HepG2 (cell line): ENCODE data around the gene GNG7. TPM values are rescaled to one million over a fixed set of nuclear protein-coding genes. Genes with fewer than 3 reads are reported as not detected.

Source experiments
- ATAC-seq: fragments of 200-7000 bp; cut with Tn5 transposase; 3 replicates; pipeline ENCODE4 v1.9.1; 2020; ENCODE audit warnings: mild to moderate bottlenecking, moderate library complexity
- BruUV-seq: library from RNA; stranded (reverse); fragments of 400-500 nt; replicated peaks from 2 replicates; lab custom pipeline; 2021; lab: Mats Ljungman, UMichigan
- CTCF ChIA-PET: fragments of 300-600 bp; formaldehyde crosslinking; extraction: SDS; loops from one replicate; lab custom pipeline; 2021; ENCODE audit warnings: low total read pairs, inconsistent platforms, low intra/inter-chr PET ratio; lab: Yijun Ruan, JAX
- POLR2A ChIA-PET: fragments of 350-600 bp; sonication (Branson Sonifier 250); formaldehyde crosslinking; loops from one replicate; lab custom pipeline; 2020; ENCODE audit warnings: antibody characterized with exemption, inconsistent platforms; lab: Yijun Ruan, JAX
- DNase-seq: peaks from one replicate; pipeline ENCODE4 v3.0.0-alpha.2; 2015; ENCODE audit warnings: low spot score
- FAIRE-seq: peaks from 3 replicates; lab custom pipeline; 2011; peaks lifted over from hg19 to GRCh38; lab: Jason Lieb, UNC
- H2AFZ ChIP-seq: one replicate; pipeline ENCODE4 v1.6.1; 2011; ENCODE audit warnings: low read length, inconsistent platforms
- H3K27ac ChIP-seq: fragments of 300-600 bp; 3 replicates; pipeline ENCODE4 v1.8.0; 2011; ENCODE audit warnings: mixed run types, mild to moderate bottlenecking, mixed read lengths, low read length, inconsistent platforms; ENCODE audit not compliant: insufficient read depth; ENCODE audit errors: extremely low read length
- H3K27me3 ChIP-seq, 2 experiments: fragments of 200-600 bp in 1 of 2; 2 replicates in 1 of 2; 3 replicates in 1 of 2; pipeline versions ENCODE4 v1.6.0 to v1.8.0; 2011; ENCODE audit warnings: low read length in 2 of 2, mild to moderate bottlenecking in 2 of 2, moderate library complexity in 2 of 2, inconsistent platforms in 1 of 2; ENCODE audit not compliant: insufficient read depth in 2 of 2, control insufficient read depth in 1 of 2
- H3K36me3 ChIP-seq, 2 experiments: fragments of 200-600 bp in 1 of 2; replicated peaks in 1 of 2; 2 replicates in 1 of 2; 3 replicates in 1 of 2; pipeline versions ENCODE4 v1.5.1 to v1.8.0; 2011; ENCODE audit warnings: low read length in 2 of 2, inconsistent platforms in 1 of 2; ENCODE audit not compliant: insufficient read depth in 2 of 2, control insufficient read depth in 1 of 2
- H3K4me1 ChIP-seq: 2 replicates; pipeline ENCODE4 v1.5.1; 2012; ENCODE audit warnings: low read length, inconsistent platforms; ENCODE audit not compliant: insufficient read depth
- H3K4me2 ChIP-seq: 2 replicates; pipeline ENCODE4 v1.6.0; 2011; ENCODE audit warnings: low read depth, low read length, inconsistent platforms
- H3K4me3 ChIP-seq, 3 experiments: fragments of 200-600 bp in 1 of 3; sonication (generic), shearing (Covaris generic) in 1 of 3; replicated peaks in 1 of 3; 2 replicates each; pipeline ENCODE4 v1.5.1; 2011 to 2016; ENCODE audit warnings: low read length in 3 of 3, inconsistent platforms in 2 of 3, low read depth in 2 of 3, mild to moderate bottlenecking in 2 of 3, control low read depth in 1 of 3, mixed read lengths in 1 of 3; ENCODE audit not compliant: insufficient read depth in 1 of 3
- H3K79me2 ChIP-seq: one replicate; pipeline ENCODE4 v1.6.1; 2011; ENCODE audit warnings: low read length, inconsistent platforms; ENCODE audit not compliant: insufficient read depth
- H3K9ac ChIP-seq: 2 replicates; pipeline ENCODE4 v1.6.0; 2011; ENCODE audit warnings: mild to moderate bottlenecking, low read depth, low read length, inconsistent platforms; ENCODE audit not compliant: insufficient read depth
- H3K9me3 ChIP-seq: 2 replicates; pipeline ENCODE4 v1.5.1; 2012; ENCODE audit warnings: mild to moderate bottlenecking, low read length
- H4K20me1 ChIP-seq: 2 replicates; pipeline ENCODE4 v1.6.0; 2011; ENCODE audit warnings: inconsistent platforms, mild to moderate bottlenecking, low read length, moderate library complexity; ENCODE audit not compliant: insufficient read depth
- CEBPB ChIP-seq: IDR thresholded peaks from 2 replicates; pipeline ENCODE4 v1.6.1; 2011; ENCODE audit warnings: low read depth, low read length, improper control_type of control experiment, borderline replicate concordance
- FOXJ3 ChIP-seq: sonication (generic); formaldehyde crosslinking; IDR thresholded peaks from 2 replicates; pipeline ENCODE4 v1.4.0; 2020; ENCODE audit warnings: missing genetic modification reagents, mild to moderate bottlenecking, borderline replicate concordance
- WGBS: methylation state at CpG from one replicate; pipeline ENCODE4 v1.1.6; 2017; ENCODE audit warnings: low lambda C conversion rate; 5-methylcytosine and 5-hydroxymethylcytosine counted together
- in situ Hi-C: cut with HindIII; loops from 2 replicates; pipeline ENCODE4 v1.10.0; 2017; ENCODE audit warnings: low pct_unique_long_range_greater_than_20kb; ENCODE audit not compliant: extremely low pct_ligation_motif_present
- intact Hi-C: fragments of 100-400 bp; cut with micrococcal nuclease; formaldehyde crosslinking; loops from one replicate; pipeline ENCODE4 v1.10.0; 2022; ENCODE audit not compliant: unreplicated experiment
- polyA plus RNA-seq, 8 experiments: library from polyadenylated mRNA; depleted of rRNA in 3 of 8; stranded (reverse) in 7 of 8; unstranded in 1 of 8; fragments of >200 nt; fragmentation: Illumina TruSeq in 4 of 8; extraction: Trizol in 4 of 8; gene quantifications; 2 replicates each; pipeline versions ENCODE4 v1.2.1 to v1.2.3, GENCODE V29; 2011 to 2016; ENCODE audit warnings: low read depth in 4 of 8, missing spikeins in 1 of 8, mixed read lengths in 1 of 8; ENCODE audit not compliant: insufficient read depth in 1 of 8
- total RNA-seq, 5 experiments: library from RNA; depleted of rRNA; stranded (reverse); fragments of >200 nt; fragmentation: Illumina TruSeq; extraction: Trizol; gene quantifications; 2 replicates each; pipeline ENCODE4 v1.2.3, GENCODE V29; 2016; ENCODE audit warnings: low read depth in 1 of 5
- TF ChIP-seq, protein P1 (sequence below): sonication (generic); formaldehyde crosslinking; IDR thresholded peaks from 2 replicates; pipeline ENCODE4 v1.4.0; 2020; ENCODE audit warnings: mild to moderate bottlenecking, missing genetic modification reagents

GNG7 gene
- total and polyA plus RNA-seq, 2 of the 13 experiments (the other 11 are each of a cell fraction or from before 2014, with no cell fraction given) = 1.4 to 3.3 TPM

GRCh38 chr19:2584002-2584401 is 118.5 kb downstream of the GNG7 start:
- no peak for ATAC-seq
- WGBS = 70% methylated on average over 5 of the region's 5 CpGs
- Histone ChIP-seq H3K27me3 (no peaks in the 10 kb centered on the region), H2AFZ (no peak overlapping the region), H3K4me1 (peaks cover 38% of the 10 kb centered on the region), H3K36me3 (no peaks in the 10 kb centered on the region), H3K9ac (no peak overlapping the region), H4K20me1 (no peaks in the 10 kb centered on the region), H3K4me2 (no peak overlapping the region), H3K79me2 (no peaks in the 10 kb centered on the region), H3K4me3 (no peak overlapping the region), H3K27ac (no peak overlapping the region), H3K9me3 (peaks cover 9% of the 10 kb centered on the region; the same call in 1 of the 2 replicates)
- POLR2A ChIA-PET = interaction anchor here (1.2 kb wide), 1 partner anchor 108 kb away, joined by 3 read pairs; the partner anchor contains the start of gene GADD45B
- CTCF ChIA-PET = no interaction called here
- FAIRE-seq = no peak
- intact Hi-C loops (no loop called here), in situ Hi-C loops (no loop called here)
- no TSS peak for BruUV-seq
- TF ChIP-seq, protein P1, sequence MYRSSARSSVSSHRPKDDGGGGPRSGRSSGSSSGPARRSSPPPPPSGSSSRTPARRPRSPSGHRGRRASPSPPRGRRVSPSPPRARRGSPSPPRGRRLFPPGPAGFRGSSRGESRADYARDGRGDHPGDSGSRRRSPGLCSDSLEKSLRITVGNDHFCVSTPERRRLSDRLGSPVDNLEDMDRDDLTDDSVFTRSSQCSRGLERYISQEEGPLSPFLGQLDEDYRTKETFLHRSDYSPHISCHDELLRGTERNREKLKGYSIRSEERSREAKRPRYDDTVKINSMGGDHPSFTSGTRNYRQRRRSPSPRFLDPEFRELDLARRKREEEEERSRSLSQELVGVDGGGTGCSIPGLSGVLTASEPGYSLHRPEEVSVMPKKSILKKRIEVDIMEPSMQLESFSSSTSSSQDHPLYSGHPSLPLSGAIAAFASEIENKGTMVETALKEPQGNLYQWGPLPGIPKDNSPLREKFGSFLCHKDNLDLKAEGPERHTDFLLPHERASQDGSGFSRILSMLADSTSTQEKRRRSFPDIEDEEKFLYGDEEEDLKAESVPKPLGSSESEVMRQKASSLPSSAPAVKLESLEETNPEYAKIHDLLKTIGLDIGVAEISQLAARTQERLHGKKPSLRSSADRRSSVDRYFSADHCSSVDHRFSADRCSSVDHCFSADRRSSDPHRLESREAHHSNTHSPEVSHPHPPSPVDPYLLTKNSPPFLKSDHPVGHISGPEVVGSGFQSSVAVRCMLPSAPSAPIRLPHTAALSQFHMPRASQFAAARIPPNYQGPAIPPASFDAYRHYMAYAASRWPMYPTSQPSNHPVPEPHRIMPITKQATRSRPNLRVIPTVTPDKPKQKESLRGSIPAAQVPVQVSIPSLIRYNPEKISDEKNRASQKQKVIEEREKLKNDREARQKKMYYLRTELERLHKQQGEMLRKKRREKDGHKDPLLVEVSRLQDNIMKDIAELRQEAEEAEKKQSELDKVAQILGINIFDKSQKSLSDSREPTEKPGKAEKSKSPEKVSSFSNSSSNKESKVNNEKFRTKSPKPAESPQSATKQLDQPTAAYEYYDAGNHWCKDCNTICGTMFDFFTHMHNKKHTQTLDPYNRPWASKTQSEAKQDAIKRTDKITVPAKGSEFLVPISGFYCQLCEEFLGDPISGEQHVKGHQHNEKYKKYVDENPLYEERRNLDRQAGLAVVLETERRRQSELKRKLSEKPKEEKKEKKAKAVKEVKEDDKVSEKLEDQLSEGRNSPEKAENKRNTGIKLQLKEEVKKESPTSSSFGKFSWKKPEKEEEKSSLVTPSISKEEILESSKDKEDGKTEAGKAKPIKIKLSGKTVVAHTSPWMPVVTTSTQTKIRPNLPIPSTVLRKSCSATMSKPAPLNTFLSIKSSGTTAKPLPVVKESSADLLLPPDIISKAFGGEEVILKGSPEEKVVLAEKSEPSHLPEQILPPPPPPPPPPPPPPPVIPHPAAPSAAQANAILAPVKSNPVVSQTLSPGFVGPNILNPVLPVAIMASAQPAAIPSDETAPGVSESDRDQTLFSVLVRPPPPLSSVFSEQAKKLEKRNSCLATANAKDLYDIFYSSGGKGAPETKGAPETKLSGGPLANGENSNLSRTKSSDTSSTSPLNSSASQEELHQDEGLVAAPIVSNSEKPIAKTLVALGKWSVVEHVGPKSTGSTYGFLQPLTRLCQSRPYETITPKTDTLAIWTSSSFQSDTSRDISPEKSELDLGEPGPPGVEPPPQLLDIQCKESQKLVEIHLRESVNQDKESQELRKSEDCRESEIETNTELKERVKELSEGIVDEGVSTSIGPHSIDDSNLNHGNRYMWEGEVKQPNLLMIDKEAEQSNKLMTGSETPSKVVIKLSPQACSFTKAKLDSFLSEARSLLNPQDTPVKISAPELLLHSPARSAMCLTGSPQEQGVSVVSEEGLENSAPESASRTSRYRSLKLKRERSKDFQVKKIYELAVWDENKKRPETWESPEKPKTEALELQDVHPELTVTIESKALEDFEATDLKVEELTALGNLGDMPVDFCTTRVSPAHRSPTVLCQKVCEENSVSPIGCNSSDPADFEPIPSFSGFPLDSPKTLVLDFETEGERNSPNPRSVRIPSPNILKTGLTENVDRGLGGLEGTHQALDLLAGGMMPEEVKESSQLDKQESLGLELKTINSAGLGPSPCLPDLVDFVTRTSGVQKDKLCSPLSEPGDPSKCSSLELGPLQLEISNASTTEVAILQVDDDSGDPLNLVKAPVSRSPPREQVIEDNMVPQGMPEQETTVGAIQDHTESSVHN (CRISPR knock-in tag) = no peak
- TF ChIP-seq FOXJ3 (CRISPR knock-in tag) = no peak
- 0 out of 2 replicates have a peak, but pooled peaks have one; percentile 10 for TF ChIP-seq CEBPB
- no peak for DNase-seq
